ENCODE data around the gene CAPN5. TPM values are rescaled to one million over a fixed set of nuclear protein-coding genes. Genes with fewer than 3 reads are reported as not detected.

Gene CAPN5
- total RNA-seq, 2 experiments from 2014 or later, result 5.1 to 6.9 TPM

- ChIA-PET POLR2A (no interaction called here), CTCF (no interaction called here)
- ATAC-seq (ENCODE audit: poor library complexity) (no peak), DNase-seq (peak in 1 of 14 experiments; percentile 5)
- Histone ChIP-seq H3K36me3 (ENCODE audit: insufficient read depth, low read length) (no peaks in the 10 kb centered on the region), H3K27me3 (ENCODE audit: control insufficient read depth in 1 of 2, insufficient read depth in 2 of 2, low read length in 2 of 2) (no peaks in the 10 kb centered on the region), H3K9me3 (ENCODE audit: control insufficient read depth in 1 of 2, insufficient read depth in 1 of 2, low read length in 2 of 2) (no peaks in the 10 kb centered on the region), H3K27ac (ENCODE audit: low read depth in 1 of 2, low read length in 2 of 2) (no peak overlapping the region), H3K4me1 (ENCODE audit: insufficient read depth, low read length) (peaks cover 20% of the 10 kb centered on the region), H3K4me3 (ENCODE audit: low read length) (no peak overlapping the region)
- no peaks in the 10 kb centered on the region for H3K36me3 Mint-ChIP-seq (ENCODE audit: low read depth)
- H3K4me1 Mint-ChIP-seq (ENCODE audit: low read depth), result peaks cover 16% of the 10 kb centered on the region
- intact Hi-C loops (cut with DNase I, micrococcal nuclease), result no loop called here
- H3K27me3 Mint-ChIP-seq, result no peaks in the 10 kb centered on the region
- H3K27ac Mint-ChIP-seq, result no peak overlapping the region
- no peak for TF ChIP-seq CTCF (IDR thresholded peaks at IDR 0.05)
- H3K9me3 Mint-ChIP-seq, result no peaks in the 10 kb centered on the region
- no peak overlapping the region for H3K4me3 Mint-ChIP-seq
These were observed 7.4 kb downstream of the CAPN5 start for GRCh38 chr11:77074205-77074604.

- POLR2A ChIA-PET, result no interaction called here
- TF ChIP-seq CTCF (IDR thresholded peaks at IDR 0.05), result no peak
- H3K27ac Mint-ChIP-seq, result no peak overlapping the region
- no peaks in the 10 kb centered on the region for H3K9me3 ChIP-seq (ENCODE audit: control insufficient read depth in 1 of 2, insufficient read depth in 1 of 2, low read length in 2 of 2)
- no peaks in the 10 kb centered on the region for H3K9me3 Mint-ChIP-seq
- CTCF ChIA-PET, result interaction anchor here (1.4 kb wide), 1 partner anchor 17 kb away, joined by 5 read pairs; no protein-coding TSS in a partner anchor
- H3K27me3 ChIP-seq (ENCODE audit: control insufficient read depth in 1 of 2, insufficient read depth in 2 of 2, low read length in 2 of 2), result no peaks in the 10 kb centered on the region
- ATAC-seq (ENCODE audit: poor library complexity) (no peak), DNase-seq (peak in 1 of 14 experiments; percentile 4)
- no peak overlapping the region for H3K4me3 ChIP-seq (ENCODE audit: low read length)
- intact Hi-C loops (cut with DNase I, micrococcal nuclease), result no loop called here
- no peaks in the 10 kb centered on the region for H3K36me3 ChIP-seq (ENCODE audit: insufficient read depth, low read length)
- no peak overlapping the region for H3K4me3 Mint-ChIP-seq
- H3K4me1 Mint-ChIP-seq (ENCODE audit: low read depth), result peaks cover 16% of the 10 kb centered on the region
- H3K27me3 Mint-ChIP-seq, result no peaks in the 10 kb centered on the region
- peaks cover 20% of the 10 kb centered on the region for H3K4me1 ChIP-seq (ENCODE audit: insufficient read depth, low read length)
- no peak overlapping the region for H3K27ac ChIP-seq (ENCODE audit: low read depth in 1 of 2, low read length in 2 of 2)
- no peaks in the 10 kb centered on the region for H3K36me3 Mint-ChIP-seq (ENCODE audit: low read depth)
These were observed 8.0 kb downstream of the CAPN5 start for GRCh38 chr11:77074626-77075221.

- no peak for TF ChIP-seq CTCF (IDR thresholded peaks at IDR 0.05)
- intact Hi-C loops (cut with DNase I, micrococcal nuclease), result no loop called here
- ChIA-PET POLR2A (no interaction called here), CTCF (interaction anchor here (1.4 kb wide), 1 partner anchor 16 kb away, joined by 5 read pairs; no protein-coding TSS in a partner anchor)
- Histone ChIP-seq H3K27me3 (ENCODE audit: control insufficient read depth in 1 of 2, insufficient read depth in 2 of 2, low read length in 2 of 2) (no peaks in the 10 kb centered on the region), H3K36me3 (ENCODE audit: insufficient read depth, low read length) (no peaks in the 10 kb centered on the region), H3K4me1 (ENCODE audit: insufficient read depth, low read length) (peaks cover 20% of the 10 kb centered on the region), H3K4me3 (ENCODE audit: low read length) (no peak overlapping the region), H3K27ac (ENCODE audit: low read depth in 1 of 2, low read length in 2 of 2) (no peak overlapping the region), H3K9me3 (ENCODE audit: control insufficient read depth in 1 of 2, insufficient read depth in 1 of 2, low read length in 2 of 2) (peaks cover 0 to 5% of the 10 kb centered on the region in 2 experiments)
- Mint-ChIP-seq H3K4me3 (no peak overlapping the region), H3K27me3 (no peaks in the 10 kb centered on the region), H3K9me3 (no peaks in the 10 kb centered on the region), H3K4me1 (ENCODE audit: low read depth) (peaks cover 16% of the 10 kb centered on the region), H3K27ac (no peak overlapping the region), H3K36me3 (ENCODE audit: low read depth) (no peaks in the 10 kb centered on the region)
- ATAC-seq (ENCODE audit: poor library complexity) (no peak), DNase-seq (no peak)
These were observed 8.7 kb downstream of the CAPN5 start for GRCh38 chr11:77075425-77075905.
